GM12878 (cell line): Measurements from ENCODE around the gene LIPE. TPM values are rescaled to one million over a fixed set of nuclear protein-coding genes. Genes with fewer than 3 reads are reported as not detected.

Experiments used
- ATF7 ChIP-seq: fragments of 450-650 bp; IDR thresholded peaks from 2 replicates; pipeline ENCODE4 v1.6.1; 2016; ENCODE audit warnings: low read depth, mild to moderate bottlenecking
- BHLHE40 ChIP-seq, 2 experiments: fragments of 450-650 bp in 1 of 2; IDR thresholded peaks; 2 replicates each; pipeline ENCODE4 v1.6.1; 2011 to 2017; ENCODE audit warnings: low read depth in 2 of 2, borderline replicate concordance in 1 of 2, improper control_type of control experiment in 1 of 2, low read length in 1 of 2, mild to moderate bottlenecking in 1 of 2
- BRCA1 ChIP-seq: IDR thresholded peaks from 2 replicates; pipeline ENCODE4 v1.6.1; 2011; ENCODE audit warnings: low read depth, low read length, improper control_type of control experiment
- CBFB ChIP-seq: IDR thresholded peaks from 2 replicates; pipeline ENCODE4 v1.6.1; 2016; ENCODE audit warnings: antibody characterized with exemption, low read depth
- CHD1 ChIP-seq: IDR thresholded peaks from 2 replicates; pipeline ENCODE4 v1.6.1; 2012; ENCODE audit warnings: low read depth, low read length, improper control_type of control experiment
- E4F1 ChIP-seq: fragments of 450-650 bp; IDR thresholded peaks from 2 replicates; pipeline ENCODE4 v1.6.1; 2018; ENCODE audit warnings: borderline replicate concordance, mild to moderate bottlenecking; ENCODE audit not compliant: partially characterized antibody
- EP300 ChIP-seq, 2 experiments: fragments of 150-350 bp in 1 of 2; IDR thresholded peaks; 2 replicates each; pipeline ENCODE4 v1.6.1; 2011 to 2012; ENCODE audit warnings: low read depth in 2 of 2, low read length in 2 of 2, borderline replicate concordance in 1 of 2, improper control_type of control experiment in 1 of 2, inconsistent platforms in 1 of 2; ENCODE audit not compliant: control insufficient read depth in 1 of 2
- GATAD2B ChIP-seq: fragments of 450-650 bp; conservative IDR thresholded peaks from 2 replicates; pipeline ENCODE4 v1.6.1; 2017; ENCODE audit warnings: low read depth, mild to moderate bottlenecking, moderate library complexity
- IKZF1 ChIP-seq: fragments of 450-650 bp; conservative IDR thresholded peaks from 2 replicates; pipeline ENCODE4 v1.6.1; 2017; ENCODE audit warnings: antibody characterized with exemption, mild to moderate bottlenecking
- IRF4 ChIP-seq: IDR thresholded peaks from 2 replicates; pipeline ENCODE4 v1.6.1; 2011; ENCODE audit warnings: low read depth, low read length
- MXI1 ChIP-seq: fragments of 150-350 bp; IDR thresholded peaks from 2 replicates; pipeline ENCODE4 v1.6.1; 2011; ENCODE audit warnings: low read depth, mild to moderate bottlenecking, inconsistent platforms, low read length, improper control_type of control experiment
- PAX5 ChIP-seq: IDR thresholded peaks from 2 replicates; pipeline ENCODE4 v1.6.1; 2011; ENCODE audit warnings: low read depth, low read length, borderline replicate concordance
- POLR2A ChIP-seq: IDR thresholded peaks from 2 replicates; pipeline ENCODE4 v1.6.1; 2011; ENCODE audit warnings: low read depth, mild to moderate bottlenecking, low read length
- RCOR1 ChIP-seq: conservative IDR thresholded peaks from 2 replicates; pipeline ENCODE4 v1.6.1; 2012; ENCODE audit warnings: low read depth, low read length, improper control_type of control experiment
- SMARCA5 ChIP-seq: fragments of 450-650 bp; IDR thresholded peaks from 2 replicates; pipeline ENCODE4 v1.6.1; 2017; ENCODE audit warnings: mild to moderate bottlenecking
- SP1 ChIP-seq: IDR thresholded peaks from one replicate; pipeline ENCODE4 v1.6.1; 2011; ENCODE audit warnings: low read depth, low read length
- TBL1XR1 ChIP-seq: IDR thresholded peaks from 2 replicates; pipeline ENCODE4 v1.6.1; 2012; ENCODE audit warnings: low read depth, low read length, improper control_type of control experiment
- TCF12 ChIP-seq: IDR thresholded peaks from 2 replicates; pipeline ENCODE4 v1.6.1; 2011; ENCODE audit warnings: low read depth, mild to moderate bottlenecking, low read length
- USF1 ChIP-seq: IDR thresholded peaks from 2 replicates; pipeline ENCODE4 v1.6.1; 2011; ENCODE audit warnings: borderline replicate concordance, low read depth, mild to moderate bottlenecking, moderate library complexity, mixed read lengths, low read length; ENCODE audit not compliant: insufficient read depth; ENCODE audit errors: extremely low read length
- USF2 ChIP-seq: IDR thresholded peaks from 2 replicates; pipeline ENCODE4 v1.6.1; 2011; ENCODE audit warnings: low read depth, low read length, improper control_type of control experiment, borderline replicate concordance
- ZNF217 ChIP-seq: fragments of 450-650 bp; IDR thresholded peaks from 2 replicates; pipeline ENCODE4 v1.6.1; 2017; ENCODE audit warnings: antibody characterized with exemption, mild to moderate bottlenecking
- ZNF24 ChIP-seq: fragments of 450-650 bp; IDR thresholded peaks from 2 replicates; pipeline ENCODE4 v1.6.1; 2017; ENCODE audit warnings: antibody characterized with exemption, mild to moderate bottlenecking
- polyA plus RNA-seq, 11 experiments: library from polyadenylated mRNA; depleted of rRNA in 4 of 11; unstranded in 6 of 11; stranded (reverse) in 5 of 11; fragments of >200 nt; fragmentation: Nextera tagmentation in 4 of 11; fragmentation: Illumina TruSeq in 1 of 11; extraction: Ambion mirVana in 4 of 11; extraction: Trizol in 1 of 11; gene quantifications; 1 replicate in 1 of 11; 2 replicates in 10 of 11; pipeline versions ENCODE4 v1.2.1 to v1.2.3, GENCODE V29; 2011 to 2016; ENCODE audit warnings: inconsistent platforms in 2 of 11, missing spikeins in 2 of 11, low read depth in 1 of 11
- total RNA-seq, 4 experiments: library from RNA; depleted of rRNA in 3 of 4; stranded (reverse); fragments of >200 nt in 3 of 4; fragmentation: Illumina TruSeq in 1 of 4; extraction: Trizol in 1 of 4; gene quantifications; 2 replicates each; pipeline versions ENCODE4 v1.2.1 to v1.2.3, GENCODE V29; 2013 to 2021
- TF ChIP-seq, protein P1 (sequence below): fragments of 450-650 bp; IDR thresholded peaks from 2 replicates; pipeline ENCODE4 v1.6.1; 2017; ENCODE audit warnings: low read depth, mild to moderate bottlenecking, moderate library complexity
- TF ChIP-seq, protein P2 (sequence below): IDR thresholded peaks from 2 replicates; pipeline ENCODE4 v1.6.1; 2012; ENCODE audit warnings: low read depth, low read length, improper control_type of control experiment

The LIPE gene
- total and polyA plus RNA-seq, 10 of the 15 experiments (the other 5 are each of a cell fraction or from before 2014, with no cell fraction given) = 0.02 to 33.3 (median 9.5) TPM

- TF ChIP-seq ZNF217 (0 out of 2 replicates have a peak, but pooled peaks have one; percentile 26), SP1 (no peak), EP300 (IDR thresholded peaks at IDR 0.05; ENCODE audit: borderline replicate concordance in 1 of 2, control insufficient read depth in 1 of 2, low read depth in 2 of 2, low read length in 2 of 2) (peak in 1 of 2 experiments; percentile 84; a peak in 2 of 4 replicates), E4F1 (no peak), SMARCA5 (no peak), TBL1XR1 (peak; percentile 68; the same call in 1 of the 2 replicates), ZNF24 (0 out of 2 replicates have a peak, but pooled peaks have one; percentile 34), ATF7 (peak; percentile 41; the same call in 1 of the 2 replicates), RCOR1 (0 out of 2 replicates have a peak, but pooled peaks have one; percentile 89), POLR2A (peak; percentile 70), BRCA1 (no peak), USF1 (no peak), PAX5 (peak; percentile 31; the same call in 1 of the 2 replicates), IRF4 (peak; percentile 84), BHLHE40 (IDR thresholded peaks at IDR 0.05; ENCODE audit: borderline replicate concordance in 1 of 2, low read depth in 2 of 2, low read length in 1 of 2) (peak; percentile 49 to 56; a peak in 1 of 4 replicates), GATAD2B (peak; percentile 53; the same call in 1 of the 2 replicates), CHD1 (no peak), CBFB (peak; percentile 73; the same call in 1 of the 2 replicates), TCF12 (peak; percentile 66; the same call in 1 of the 2 replicates), USF2 (no peak), IKZF1 (peak; percentile 87), MXI1 (peak; percentile 67)
- TF ChIP-seq, protein P1, sequence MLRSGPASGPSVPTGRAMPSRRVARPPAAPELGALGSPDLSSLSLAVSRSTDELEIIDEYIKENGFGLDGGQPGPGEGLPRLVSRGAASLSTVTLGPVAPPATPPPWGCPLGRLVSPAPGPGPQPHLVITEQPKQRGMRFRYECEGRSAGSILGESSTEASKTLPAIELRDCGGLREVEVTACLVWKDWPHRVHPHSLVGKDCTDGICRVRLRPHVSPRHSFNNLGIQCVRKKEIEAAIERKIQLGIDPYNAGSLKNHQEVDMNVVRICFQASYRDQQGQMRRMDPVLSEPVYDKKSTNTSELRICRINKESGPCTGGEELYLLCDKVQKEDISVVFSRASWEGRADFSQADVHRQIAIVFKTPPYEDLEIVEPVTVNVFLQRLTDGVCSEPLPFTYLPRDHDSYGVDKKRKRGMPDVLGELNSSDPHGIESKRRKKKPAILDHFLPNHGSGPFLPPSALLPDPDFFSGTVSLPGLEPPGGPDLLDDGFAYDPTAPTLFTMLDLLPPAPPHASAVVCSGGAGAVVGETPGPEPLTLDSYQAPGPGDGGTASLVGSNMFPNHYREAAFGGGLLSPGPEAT = peak; percentile 83
- TF ChIP-seq, protein P2, sequence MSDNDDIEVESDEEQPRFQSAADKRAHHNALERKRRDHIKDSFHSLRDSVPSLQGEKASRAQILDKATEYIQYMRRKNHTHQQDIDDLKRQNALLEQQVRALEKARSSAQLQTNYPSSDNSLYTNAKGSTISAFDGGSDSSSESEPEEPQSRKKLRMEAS = peak; percentile 83
Measured at GRCh38 chr19:42465827-42466280, 38.7 kb upstream of the LIPE start (continued).
